ENCODE measurements around the gene SMARCB1.
A peak's percentile ranks its signal among the peaks of the same experiment; 100 is the strongest.

SMARCB1 gene

DNA sequence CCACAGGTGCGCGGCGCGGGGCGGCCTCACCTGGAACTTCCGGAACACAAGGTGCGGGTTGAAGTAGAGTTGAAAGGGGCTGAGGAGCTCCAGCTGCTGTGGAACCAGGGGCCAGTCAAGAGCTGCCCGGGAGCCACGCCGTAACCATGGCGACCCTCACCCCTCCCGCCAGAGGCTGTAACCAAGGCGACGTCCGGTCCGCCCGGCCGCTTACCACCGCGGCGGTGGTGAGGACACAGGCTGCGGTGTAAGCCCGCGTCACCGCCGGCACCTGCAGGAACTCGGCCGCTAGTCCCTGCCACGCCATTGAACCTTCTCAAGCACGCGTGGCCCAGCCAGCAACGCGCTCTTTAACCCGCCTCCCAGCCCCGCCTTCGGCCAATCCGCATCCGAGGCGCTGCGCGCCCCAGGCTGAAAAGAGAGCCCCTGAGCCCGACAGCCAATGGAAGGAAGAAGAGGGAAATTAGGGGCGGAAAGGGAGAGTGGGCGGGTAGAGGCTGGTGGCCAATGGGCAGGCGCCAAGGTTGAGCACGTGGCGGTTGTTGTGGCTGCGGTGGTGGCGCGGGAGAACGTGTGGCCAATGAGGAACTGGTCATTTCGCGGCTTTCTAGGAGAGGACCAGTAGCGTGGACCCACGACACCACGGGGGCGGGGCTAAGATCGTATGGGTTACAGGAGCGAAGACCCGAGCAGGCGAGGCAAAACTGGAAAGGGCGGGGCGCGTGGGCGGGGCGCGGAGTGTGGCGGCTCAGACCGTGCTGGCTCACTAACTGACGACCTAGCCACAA, 52.1 kb downstream of the SMARCB1 start, which contains the start of gene DERL3:
DERL3 (minus strand) TSS at position 326 of the 788 bp plus-strand sequence; CDS start at position 307, 19 bp downstream.
- no peak for TF ChIP-seq CTCF (IDR thresholded peaks at IDR 0.05; ENCODE audit: extremely low read depth, missing control alignments)
- DNase-seq (ENCODE audit: low spot score): peak; percentile 94

- TF ChIP-seq CTCF (IDR thresholded peaks at IDR 0.05; ENCODE audit: extremely low read depth, missing control alignments): no peak
- no peak for DNase-seq (ENCODE audit: low spot score)
These were observed 53.3 kb downstream of the SMARCB1 start for GRCh38 chr22:23840026-23840425.

DNA sequence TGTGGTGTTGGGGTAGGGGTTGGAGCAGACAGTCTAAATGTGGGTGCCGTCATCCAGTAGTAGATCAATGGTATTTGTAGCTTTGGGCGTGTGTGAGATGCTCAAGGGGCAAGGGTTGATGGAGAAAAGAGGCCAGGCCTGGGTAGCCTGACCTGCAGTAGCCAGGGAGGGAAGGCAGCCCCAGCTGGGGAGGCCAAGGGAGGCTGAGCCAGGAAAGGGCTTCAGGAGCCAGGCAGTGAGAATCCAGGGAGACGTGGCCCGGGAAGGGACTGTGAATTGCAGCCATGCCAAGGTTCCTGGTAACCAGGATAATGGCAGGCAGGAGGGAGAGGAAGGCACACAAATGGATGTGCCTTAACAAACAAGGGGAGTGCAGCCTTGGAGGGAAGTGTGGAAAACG, 54.5 kb downstream of the SMARCB1 start:
- TF ChIP-seq CTCF (IDR thresholded peaks at IDR 0.05; ENCODE audit: extremely low read depth, missing control alignments): no peak
- no peak for DNase-seq (ENCODE audit: low spot score)

GRCh38 chr22:23841736-23842445, 55.1 kb downstream of the SMARCB1 start:
- DNase-seq (ENCODE audit: low spot score): no peak
- TF ChIP-seq CTCF (IDR thresholded peaks at IDR 0.05; ENCODE audit: extremely low read depth, missing control alignments): no peak

DNA sequence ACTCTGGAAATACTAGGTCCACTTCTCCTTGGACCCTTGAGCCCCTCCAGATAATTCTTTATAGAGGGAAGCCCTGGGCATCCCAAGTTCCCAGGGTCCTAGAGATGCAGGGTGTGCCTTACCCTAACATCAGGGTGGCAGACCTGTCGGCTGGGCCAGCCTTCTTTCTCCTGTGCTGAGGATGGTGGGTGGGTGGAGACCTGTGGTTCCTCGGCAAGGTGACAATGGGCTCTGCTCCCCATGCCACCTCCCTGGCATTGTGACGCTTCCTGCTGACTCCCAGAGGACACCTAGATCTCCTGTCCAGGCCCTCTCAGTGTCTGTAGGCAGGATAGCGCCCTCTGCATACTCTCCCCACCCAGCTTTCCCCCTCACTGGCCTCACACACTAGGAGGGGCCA, 55.8 kb downstream of the SMARCB1 start:
- TF ChIP-seq CTCF (IDR thresholded peaks at IDR 0.05; ENCODE audit: extremely low read depth, missing control alignments): no peak
- DNase-seq (ENCODE audit: low spot score): no peak

DNA sequence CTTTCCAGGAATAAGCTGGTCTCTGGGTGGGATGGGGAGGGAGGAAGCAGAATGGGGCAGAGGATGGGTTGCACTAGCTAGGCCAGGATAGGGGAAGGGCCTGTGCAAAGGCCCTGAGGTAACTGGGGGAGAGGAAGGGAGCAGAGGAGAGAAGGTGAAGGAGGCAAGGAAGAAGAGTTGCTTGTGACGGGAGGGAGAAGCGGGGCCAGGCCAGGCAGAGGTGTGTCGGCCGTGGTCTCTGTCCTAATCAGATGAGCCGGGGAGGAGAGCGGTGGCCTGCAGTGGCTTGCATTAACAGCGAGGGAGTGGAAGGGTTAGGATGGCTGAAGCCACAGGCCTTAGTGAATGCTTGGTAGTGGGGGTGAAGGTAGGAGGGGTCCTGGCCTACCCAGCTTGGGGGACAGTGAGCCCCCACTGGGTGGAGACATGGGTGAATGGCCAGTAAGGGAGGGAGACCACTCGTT, 58.0 kb downstream of the SMARCB1 start:
- TF ChIP-seq CTCF (IDR thresholded peaks at IDR 0.05; ENCODE audit: extremely low read depth, missing control alignments): no peak
- no peak for DNase-seq (ENCODE audit: low spot score)

All from GM20000 (cell line).